K562 (cell line): ENCODE measurements around the gene OTULIN. TPM values are rescaled to one million over a fixed set of nuclear protein-coding genes. Genes with fewer than 3 reads are reported as not detected.

ENCODE experiments used
- ATAC-seq: fragments of 200-7000 bp; cut with Tn5 transposase; 3 replicates; pipeline ENCODE4 v1.9.1; 2020; ENCODE audit warnings: moderate library complexity
- BruUV-seq: library from RNA; stranded (reverse); fragments of 400-500 nt; replicated peaks from 2 replicates; lab custom pipeline; 2021; lab: Mats Ljungman, UMichigan
- CTCF ChIA-PET: fragments of 300-600 bp; formaldehyde crosslinking; extraction: SDS; loops from one replicate; lab custom pipeline; 2021; ENCODE audit warnings: low intra/inter-chr PET ratio; lab: Yijun Ruan, JAX
- POLR2A ChIA-PET: fragments of 300-600, 350-650 bp; sonication (Branson Sonifier 250); formaldehyde crosslinking; extraction: SDS; loops from one replicate; lab custom pipeline; 2021; ENCODE audit warnings: antibody characterized with exemption, inconsistent platforms; lab: Yijun Ruan, JAX
- DNase-seq, 4 experiments: peaks; one replicate each; pipeline versions ENCODE4 v3.0.0 to v3.0.0-alpha.2; 2011 to 2018; ENCODE audit warnings: low spot score in 3 of 4, mixed read lengths in 3 of 4; ENCODE audit errors: extremely low read depth in 1 of 4
- FAIRE-seq: peaks from 2 replicates; lab custom pipeline; 2011; peaks lifted over from hg19 to GRCh38; lab: Jason Lieb, UNC
- H2AFZ ChIP-seq: 2 replicates; pipeline ENCODE4 v1.6.0; 2011; ENCODE audit warnings: low read depth, low read length, control low read depth, inconsistent platforms
- H3K27ac ChIP-seq: fragments of 200-600 bp; 3 replicates; pipeline ENCODE4 v1.8.0; 2011; ENCODE audit warnings: low read depth, mild to moderate bottlenecking, control low read depth, inconsistent platforms, low read length, moderate library complexity, mixed read lengths; ENCODE audit errors: extremely low read depth
- H3K27me3 ChIP-seq, 2 experiments: fragments of 300-600 bp in 1 of 2; 2 replicates in 1 of 2; 3 replicates in 1 of 2; pipeline versions ENCODE4 v1.6.0 to v1.8.0; 2011; ENCODE audit warnings: inconsistent platforms in 2 of 2, low read length in 2 of 2, mild to moderate bottlenecking in 1 of 2, mixed read lengths in 1 of 2, moderate library complexity in 1 of 2; ENCODE audit not compliant: control insufficient read depth in 2 of 2, insufficient read depth in 2 of 2
- H3K36me3 ChIP-seq: fragments of 300-600 bp; 3 replicates; pipeline ENCODE4 v1.8.0; 2011; ENCODE audit warnings: mild to moderate bottlenecking, low read length, inconsistent platforms; ENCODE audit not compliant: control insufficient read depth, insufficient read depth
- H3K4me1 ChIP-seq, 2 experiments: fragments of 200-600 bp in 1 of 2; replicated peaks in 1 of 2; 2 replicates in 1 of 2; 3 replicates in 1 of 2; pipeline versions ENCODE4 v1.5.1 to v1.8.0; 2011; ENCODE audit warnings: inconsistent platforms in 2 of 2, low read length in 2 of 2, mild to moderate bottlenecking in 1 of 2, mixed read lengths in 1 of 2, moderate library complexity in 1 of 2; ENCODE audit not compliant: control insufficient read depth in 2 of 2, insufficient read depth in 2 of 2
- H3K4me2 ChIP-seq: 2 replicates; pipeline ENCODE4 v1.6.1; 2011; ENCODE audit warnings: low read length, control low read depth, inconsistent platforms, mixed read lengths; ENCODE audit not compliant: insufficient read depth
- H3K4me3 ChIP-seq: fragments of 200-600 bp; sonication (generic), shearing (Covaris generic); 2 replicates; pipeline ENCODE4 v1.5.1; 2016; ENCODE audit warnings: control low read depth, inconsistent platforms
- H3K79me2 ChIP-seq: fragments of 200-600 bp; 3 replicates; pipeline ENCODE4 v1.8.0; 2011; ENCODE audit warnings: low read length, inconsistent platforms; ENCODE audit not compliant: control insufficient read depth, insufficient read depth
- H3K9ac ChIP-seq, 2 experiments: 2 replicates each; pipeline versions ENCODE4 v1.6.0 to v1.6.1; 2011; ENCODE audit warnings: low read depth in 2 of 2, low read length in 2 of 2, control low read depth in 1 of 2, inconsistent platforms in 1 of 2, mild to moderate bottlenecking in 1 of 2, mixed read lengths in 1 of 2; ENCODE audit not compliant: insufficient read depth in 1 of 2
- H3K9me1 ChIP-seq: one replicate; pipeline ENCODE4 v1.6.0; 2011; ENCODE audit warnings: inconsistent platforms, mild to moderate bottlenecking, low read length, moderate library complexity; ENCODE audit not compliant: control insufficient read depth, insufficient read depth
- H3K9me3 ChIP-seq: replicated peaks from 2 replicates; pipeline ENCODE4 v1.5.1; 2011; ENCODE audit warnings: low read depth, low read length, inconsistent platforms; ENCODE audit not compliant: control insufficient read depth, insufficient read depth
- H4K20me1 ChIP-seq: replicated peaks from 2 replicates; pipeline ENCODE4 v1.6.1; 2011; ENCODE audit warnings: low read length, inconsistent platforms, mixed read lengths; ENCODE audit not compliant: control insufficient read depth, insufficient read depth
- CCNT2 ChIP-seq: IDR thresholded peaks from 2 replicates; pipeline ENCODE4 v1.6.1; 2011; ENCODE audit warnings: borderline replicate concordance, low read depth, mild to moderate bottlenecking, moderate library complexity, mixed read lengths, low read length; ENCODE audit not compliant: insufficient read length; ENCODE audit errors: extremely low read depth
- PRDM10 ChIP-seq: fragments of 450-650 bp; IDR thresholded peaks from 2 replicates; pipeline ENCODE4 v1.6.1; 2018; ENCODE audit not compliant: partially characterized antibody
- RHOXF2B ChIP-seq: fragments of 250-450 bp; sonication (Bioruptor Pico); conservative IDR thresholded peaks from 2 replicates; pipeline ENCODE4 v1.5.1; 2021
- SMAD1 ChIP-seq: fragments of 150-350 bp; IDR thresholded peaks from 2 replicates; pipeline ENCODE4 v1.6.1; 2014; ENCODE audit warnings: low read length, low read depth; ENCODE audit not compliant: partially characterized antibody
- ZNF165 ChIP-seq: fragments of 250-450 bp; sonication (Bioruptor Pico); IDR thresholded peaks from 2 replicates; pipeline ENCODE4 v1.4.0; 2020; ENCODE audit warnings: borderline replicate concordance
- WGBS: fragments of 100-300 bp; shearing (Covaris generic); methylation state at CpG from one replicate; pipeline ENCODE4 v1.1.6; 2016; ENCODE audit warnings: low coverage, mixed read lengths; ENCODE audit not compliant: insufficient coverage; ENCODE audit errors: missing lambda C conversion rate; 5-methylcytosine and 5-hydroxymethylcytosine counted together
- in situ Hi-C: fragments of 300-500 bp; cut with MboI; formaldehyde crosslinking; loops from 4 replicates; pipeline ENCODE4 v1.15.0; 2018; ENCODE audit warnings: inconsistent platforms, mixed read lengths
- intact Hi-C: fragments of 100-400 bp; cut with micrococcal nuclease; formaldehyde crosslinking; loops from 2 replicates; pipeline ENCODE4 v1.14.2; 2022
- polyA plus RNA-seq, 8 experiments: library from polyadenylated mRNA; depleted of rRNA in 4 of 8; stranded (reverse) in 5 of 8; unstranded in 3 of 8; fragments of >200 nt; fragmentation: Nextera tagmentation in 2 of 8; fragmentation: Illumina TruSeq in 1 of 8; extraction: Ambion mirVana in 2 of 8; extraction: Trizol in 1 of 8; gene quantifications; 2 replicates each; pipeline versions ENCODE4 v1.2.1 to v1.2.3, GENCODE V29; 2011 to 2014; ENCODE audit warnings: inconsistent platforms in 1 of 8, missing spikeins in 1 of 8
- total RNA-seq, 7 experiments: library from RNA; depleted of rRNA in 6 of 7; stranded (reverse); fragments of >200 nt in 6 of 7; fragmentation: Illumina TruSeq in 2 of 7; extraction: Trizol in 2 of 7; gene quantifications; 2 replicates each; pipeline versions ENCODE4 v1.2.1 to v1.2.3, GENCODE V29; 2011 to 2021; ENCODE audit warnings: low replicate concordance in 1 of 7

Gene OTULIN
- total and polyA plus RNA-seq, 9 of the 15 experiments (the other 6 are each of a cell fraction or from before 2014, with no cell fraction given), result 3.3 to 33.6 (median 20.1) TPM

- no peak for ATAC-seq
- WGBS, result 93% methylated on average over 10 of the region's 10 CpGs
- H3K4me3 ChIP-seq, result no peak overlapping the region
- H3K9me1 ChIP-seq, result peaks cover 3% of the 10 kb centered on the region
- 0 out of 3 replicates have a peak, but pooled peaks cover 3% of the 10 kb centered on the region for H3K79me2 ChIP-seq
- DNase-seq, result no peak
- H3K27ac ChIP-seq, result no peak overlapping the region
- 0 out of 4 replicates have a peak overlapping the region, but pooled peaks of 1 of the 2 experiments have one; percentile 43 for H3K9ac ChIP-seq
- no TSS peak for BruUV-seq
- H3K4me2 ChIP-seq, result no peak overlapping the region
- ChIA-PET CTCF (no interaction called here), POLR2A (interaction anchor here (1.2 kb wide), 1 partner anchor 14 kb away, joined by 3 read pairs; no protein-coding TSS in a partner anchor)
- no peak for FAIRE-seq
- intact Hi-C loops (no loop called here), in situ Hi-C loops (no loop called here)
- H3K27me3 ChIP-seq, result no peaks in the 10 kb centered on the region
- H3K9me3 ChIP-seq, result no peaks in the 10 kb centered on the region
- TF ChIP-seq SMAD1 (no peak), CCNT2 (no peak), PRDM10 (no peak), ZNF165 (CRISPR knock-in tag) (no peak), RHOXF2B (no peak)
- H4K20me1 ChIP-seq, result no peaks in the 10 kb centered on the region
- H3K36me3 ChIP-seq, result peaks cover 83% of the 10 kb centered on the region
- no peak overlapping the region for H2AFZ ChIP-seq
- peaks cover 0 to 29% of the 10 kb centered on the region in 2 experiments for H3K4me1 ChIP-seq
Measured at GRCh38 chr5:14701556-14701955, 37.0 kb downstream of the OTULIN start.
